ENCODE measurements around the gene NFIC.

NFIC gene

GRCh38 chr19:3468211-3468610, 101.8 kb downstream of the NFIC start:
- H3K9ac ChIP-seq (ENCODE audit: low read depth, low read length): no peak overlapping the region
- H3K9me3 ChIP-seq (ENCODE audit: insufficient read depth, low read length, severe bottlenecking): peaks cover 4% of the 10 kb centered on the region
- H3K36me3 ChIP-seq (ENCODE audit: insufficient read depth, low read length): peaks cover under 1% of the 10 kb centered on the region
- no peak for DNase-seq
- no peak overlapping the region for H3K4me2 ChIP-seq (ENCODE audit: insufficient read depth, low read length)
- ATAC-seq (ENCODE audit: insufficient read depth, low read depth): no peak
- H3K27me3 ChIP-seq (ENCODE audit: insufficient read depth, low read length, poor library complexity): no peaks in the 10 kb centered on the region
- no peaks in the 10 kb centered on the region for H3K4me1 ChIP-seq (ENCODE audit: insufficient read depth, low read length)
- TF ChIP-seq CTCF (IDR thresholded peaks at IDR 0.05; ENCODE audit: borderline replicate concordance, extremely low read depth, low read length, poor library complexity, severe bottlenecking): no peak
- no peak for TF ChIP-seq EZH2 (IDR thresholded peaks at IDR 0.05; ENCODE audit: borderline replicate concordance, low read depth, low read length, severe bottlenecking)
- no peak overlapping the region for H3K4me3 ChIP-seq (ENCODE audit: low read depth in 1 of 2, low read length in 2 of 2)
- H2AFZ ChIP-seq (ENCODE audit: low read depth, low read length): no peak overlapping the region
- 0 out of 2 replicates have a peak, but pooled peaks cover 5% of the 10 kb centered on the region for H4K20me1 ChIP-seq (ENCODE audit: insufficient read depth, low read length)
- H3K79me2 ChIP-seq (ENCODE audit: insufficient read depth, low read length): no peaks in the 10 kb centered on the region
- no peak overlapping the region for H3K27ac ChIP-seq (ENCODE audit: low read length)

- H3K9ac ChIP-seq (ENCODE audit: low read depth, low read length): no peak overlapping the region
- no peaks in the 10 kb centered on the region for H3K79me2 ChIP-seq (ENCODE audit: insufficient read depth, low read length)
- no peak overlapping the region for H3K4me3 ChIP-seq (ENCODE audit: low read depth in 1 of 2, low read length in 2 of 2)
- no peaks in the 10 kb centered on the region; the same call in 1 of the 2 replicates for H3K36me3 ChIP-seq (ENCODE audit: insufficient read depth, low read length)
- DNase-seq: no peak
- H3K4me2 ChIP-seq (ENCODE audit: insufficient read depth, low read length): no peak overlapping the region
- H4K20me1 ChIP-seq (ENCODE audit: insufficient read depth, low read length): 0 out of 2 replicates have a peak, but pooled peaks cover 5% of the 10 kb centered on the region
- H3K9me3 ChIP-seq (ENCODE audit: insufficient read depth, low read length, severe bottlenecking): peaks cover 4% of the 10 kb centered on the region
- H3K27me3 ChIP-seq (ENCODE audit: insufficient read depth, low read length, poor library complexity): no peaks in the 10 kb centered on the region
- TF ChIP-seq EZH2 (IDR thresholded peaks at IDR 0.05; ENCODE audit: borderline replicate concordance, low read depth, low read length, severe bottlenecking) (no peak), CTCF (IDR thresholded peaks at IDR 0.05; ENCODE audit: borderline replicate concordance, extremely low read depth, low read length, poor library complexity, severe bottlenecking) (peak; percentile 16)
- no peak overlapping the region for H2AFZ ChIP-seq (ENCODE audit: low read depth, low read length)
- H3K27ac ChIP-seq (ENCODE audit: low read length): no peak overlapping the region
- 0 out of 3 replicates have a peak, but pooled peaks have one; percentile 11 for ATAC-seq (ENCODE audit: insufficient read depth, low read depth)
- H3K4me1 ChIP-seq (ENCODE audit: insufficient read depth, low read length): no peaks in the 10 kb centered on the region
These were observed 103.5 kb downstream of the NFIC start for GRCh38 chr19:3469638-3470499.

GRCh38 chr19:3470500-3471128, 104.2 kb downstream of the NFIC start:
- ATAC-seq (ENCODE audit: insufficient read depth, low read depth): no peak
- H4K20me1 ChIP-seq (ENCODE audit: insufficient read depth, low read length): 0 out of 2 replicates have a peak, but pooled peaks cover 5% of the 10 kb centered on the region

More at GRCh38 chr19:3470500-3471128, 104.2 kb downstream of the NFIC start:
- H3K4me1 ChIP-seq (ENCODE audit: insufficient read depth, low read length): no peaks in the 10 kb centered on the region
- H3K4me2 ChIP-seq (ENCODE audit: insufficient read depth, low read length): no peak overlapping the region
- peaks cover 4% of the 10 kb centered on the region for H3K9me3 ChIP-seq (ENCODE audit: insufficient read depth, low read length, severe bottlenecking)
- TF ChIP-seq CTCF (IDR thresholded peaks at IDR 0.05; ENCODE audit: borderline replicate concordance, extremely low read depth, low read length, poor library complexity, severe bottlenecking) (no peak), EZH2 (IDR thresholded peaks at IDR 0.05; ENCODE audit: borderline replicate concordance, low read depth, low read length, severe bottlenecking) (no peak)
- H3K36me3 ChIP-seq (ENCODE audit: insufficient read depth, low read length): no peaks in the 10 kb centered on the region; the same call in 1 of the 2 replicates
- H3K4me3 ChIP-seq (ENCODE audit: low read depth in 1 of 2, low read length in 2 of 2): no peak overlapping the region
- no peaks in the 10 kb centered on the region for H3K27me3 ChIP-seq (ENCODE audit: insufficient read depth, low read length, poor library complexity)
- H3K9ac ChIP-seq (ENCODE audit: low read depth, low read length): no peak overlapping the region
- H3K79me2 ChIP-seq (ENCODE audit: insufficient read depth, low read length): no peaks in the 10 kb centered on the region
- H2AFZ ChIP-seq (ENCODE audit: low read depth, low read length): no peak overlapping the region
- no peak for DNase-seq
- no peak overlapping the region for H3K27ac ChIP-seq (ENCODE audit: low read length)

All from DND-41 (cell line).